NT2/D1 (cell line): ENCODE results near the gene GALNT9.

Experiments used
- YY1 ChIP-seq: IDR thresholded peaks from 2 replicates; pipeline ENCODE4 v1.6.1; 2011; ENCODE audit not compliant: insufficient read length, insufficient read depth
- ZNF274 ChIP-seq: IDR thresholded peaks from 2 replicates; pipeline ENCODE4 v1.6.1; 2011; ENCODE audit warnings: mild to moderate bottlenecking, low read depth, low read length

GRCh38 chr12:132363661-132364347 is 34.4 kb upstream of the GALNT9 start:
- TF ChIP-seq ZNF274 (no peak), YY1 (no peak)
